ENCODE measurements around the gene MND1. TPM values are rescaled to one million over a fixed set of nuclear protein-coding genes. Genes with fewer than 3 reads are reported as not detected.

Gene MND1
- total RNA-seq, 1 donor from 2014 or later: 6.8 TPM

DNA sequence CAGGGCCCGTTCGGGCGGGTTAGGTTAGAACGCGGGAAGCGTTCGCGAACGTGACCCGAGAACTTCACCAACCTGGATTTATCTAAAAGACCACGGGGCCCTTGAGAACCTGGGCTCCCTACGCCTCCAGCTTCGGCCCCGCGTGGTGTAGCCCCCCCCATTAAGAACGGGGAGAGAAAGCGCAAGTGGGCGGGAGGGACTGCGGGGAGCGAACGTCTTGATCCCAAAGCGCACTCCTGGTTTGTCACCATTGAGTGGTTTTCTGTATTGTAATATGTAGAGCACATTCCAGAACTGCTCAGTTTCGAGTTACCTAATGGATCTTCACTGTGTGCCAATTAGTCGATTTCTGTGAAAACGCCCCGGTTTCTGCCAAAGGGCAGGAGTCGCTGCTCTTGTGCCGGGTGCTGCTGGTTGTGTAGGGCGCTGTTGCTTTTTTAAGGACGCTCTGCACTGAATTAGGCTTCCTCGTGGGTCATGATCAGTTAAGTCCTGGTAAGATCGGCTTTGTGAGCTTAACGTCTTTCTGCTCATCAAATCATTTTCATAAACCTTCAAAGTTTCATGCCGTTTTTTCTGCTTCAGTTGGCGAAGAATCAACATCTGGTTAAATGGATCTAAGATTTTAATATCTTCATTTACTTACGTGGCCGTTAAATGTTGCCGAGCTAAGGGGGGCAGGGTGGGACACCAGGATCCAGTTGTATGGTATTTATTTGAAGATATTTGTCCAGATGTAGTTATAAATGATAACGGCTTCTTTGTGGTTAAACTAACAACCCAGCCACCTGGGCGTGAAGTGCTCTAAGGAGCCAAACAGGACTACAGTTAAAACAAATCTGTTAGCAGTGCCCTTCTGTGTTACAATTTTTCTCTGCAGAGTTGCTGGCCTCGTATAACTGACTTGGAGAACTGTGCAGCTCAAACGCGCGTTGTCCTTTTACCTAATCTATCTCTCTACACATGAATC, 809 bp downstream of the MND1 start:
- Histone ChIP-seq H3K27me3 (ENCODE audit: control insufficient read depth in 3 of 3, insufficient read depth in 3 of 3, low read length in 3 of 3) (no peaks in the 10 kb centered on the region), H3K27ac (ENCODE audit: low read depth, low read length) (no peak overlapping the region), H3K9ac (ENCODE audit: low read depth in 1 of 3, low read length in 3 of 3) (peak overlapping the region; percentile 71 to 73 (median 72)), H3K4me3 (ENCODE audit: low read length in 3 of 3) (peak overlapping the region; percentile 80 to 89 (median 84)), H3K4me1 (ENCODE audit: control insufficient read depth in 3 of 3, insufficient read depth in 3 of 3, low read length in 3 of 3) (peaks cover 2 to 7% (median 5%) of the 10 kb centered on the region in 3 donors), H3K9me3 (ENCODE audit: control insufficient read depth in 3 of 3, low read length in 3 of 3) (no peaks in the 10 kb centered on the region), H3K36me3 (ENCODE audit: control insufficient read depth in 3 of 3, insufficient read depth in 3 of 3, low read length in 3 of 3) (no peaks in the 10 kb centered on the region)

- peaks cover 2 to 7% (median 5%) of the 10 kb centered on the region in 3 donors for H3K4me1 ChIP-seq (ENCODE audit: control insufficient read depth in 3 of 3, insufficient read depth in 3 of 3, low read length in 3 of 3)
- H3K36me3 ChIP-seq (ENCODE audit: control insufficient read depth in 3 of 3, insufficient read depth in 3 of 3, low read length in 3 of 3): no peaks in the 10 kb centered on the region
- H3K9ac ChIP-seq (ENCODE audit: low read depth in 1 of 3, low read length in 3 of 3): peak overlapping the region in 1 of 3 donors; percentile 72
- H3K4me3 ChIP-seq (ENCODE audit: low read length in 3 of 3): peak overlapping the region in 2 of 3 donors; percentile 80 to 89
- H3K9me3 ChIP-seq (ENCODE audit: control insufficient read depth in 3 of 3, low read length in 3 of 3): no peaks in the 10 kb centered on the region
- H3K27ac ChIP-seq (ENCODE audit: low read depth, low read length): no peak overlapping the region
- no peaks in the 10 kb centered on the region for H3K27me3 ChIP-seq (ENCODE audit: control insufficient read depth in 3 of 3, insufficient read depth in 3 of 3, low read length in 3 of 3)
These were observed 1.5 kb downstream of the MND1 start for GRCh38 chr4:153346031-153346430.

DNA sequence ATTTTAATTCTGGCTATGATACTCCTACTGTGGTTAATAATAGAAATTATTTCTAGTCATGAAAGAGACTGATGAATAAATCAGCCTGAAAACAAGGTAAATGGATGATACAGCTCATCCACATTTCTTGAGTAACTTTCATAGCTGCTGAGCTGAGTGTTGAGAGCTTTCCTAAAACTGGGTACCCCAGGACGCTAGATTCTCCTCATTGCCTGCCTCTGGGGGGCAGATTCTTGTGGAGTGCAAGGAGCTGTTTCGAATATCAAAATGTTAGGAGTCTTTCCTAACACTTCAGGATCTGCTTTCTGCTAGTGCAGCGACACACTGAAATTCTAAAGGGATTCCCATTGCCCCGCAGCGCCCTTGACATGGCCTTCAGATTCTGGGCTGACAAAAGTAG, 2.1 kb downstream of the MND1 start:
- no peak overlapping the region for H3K4me3 ChIP-seq (ENCODE audit: low read length in 3 of 3)
- no peaks in the 10 kb centered on the region for H3K36me3 ChIP-seq (ENCODE audit: control insufficient read depth in 3 of 3, insufficient read depth in 3 of 3, low read length in 3 of 3)
- H3K27me3 ChIP-seq (ENCODE audit: control insufficient read depth in 3 of 3, insufficient read depth in 3 of 3, low read length in 3 of 3): no peaks in the 10 kb centered on the region
- no peak overlapping the region for H3K9ac ChIP-seq (ENCODE audit: low read depth in 1 of 3, low read length in 3 of 3)
- peaks cover 2 to 7% (median 5%) of the 10 kb centered on the region in 3 donors for H3K4me1 ChIP-seq (ENCODE audit: control insufficient read depth in 3 of 3, insufficient read depth in 3 of 3, low read length in 3 of 3)
- no peaks in the 10 kb centered on the region for H3K9me3 ChIP-seq (ENCODE audit: control insufficient read depth in 3 of 3, low read length in 3 of 3)
- H3K27ac ChIP-seq (ENCODE audit: low read depth, low read length): no peak overlapping the region

DNA sequence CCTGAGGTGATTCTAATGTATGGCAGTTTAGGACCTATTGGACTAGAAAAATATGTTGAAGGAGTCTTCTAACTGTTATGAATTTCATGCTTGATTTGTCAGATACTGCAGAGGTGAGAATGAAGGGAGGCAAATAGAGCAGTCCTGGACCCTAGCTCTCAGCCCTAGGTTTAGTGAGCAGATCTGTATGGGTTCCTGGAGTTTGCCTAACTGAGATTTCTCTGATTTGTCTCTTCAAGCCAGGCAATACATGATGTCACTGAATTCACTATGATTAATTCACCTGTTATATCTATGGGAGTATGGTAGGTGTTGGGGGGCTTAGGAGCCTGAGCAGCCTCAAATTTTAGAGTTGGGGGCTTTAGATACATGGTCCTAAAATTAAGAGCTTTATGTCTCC, 2.6 kb downstream of the MND1 start:
- H3K27me3 ChIP-seq (ENCODE audit: control insufficient read depth in 3 of 3, insufficient read depth in 3 of 3, low read length in 3 of 3): no peaks in the 10 kb centered on the region
- H3K9ac ChIP-seq (ENCODE audit: low read depth in 1 of 3, low read length in 3 of 3): no peak overlapping the region
- H3K27ac ChIP-seq (ENCODE audit: low read depth, low read length): no peak overlapping the region
- H3K9me3 ChIP-seq (ENCODE audit: control insufficient read depth in 3 of 3, low read length in 3 of 3): no peaks in the 10 kb centered on the region
- H3K36me3 ChIP-seq (ENCODE audit: control insufficient read depth in 3 of 3, insufficient read depth in 3 of 3, low read length in 3 of 3): no peaks in the 10 kb centered on the region
- no peak overlapping the region for H3K4me3 ChIP-seq (ENCODE audit: low read length in 3 of 3)
- H3K4me1 ChIP-seq (ENCODE audit: control insufficient read depth in 3 of 3, insufficient read depth in 3 of 3, low read length in 3 of 3): peaks cover 2 to 7% (median 5%) of the 10 kb centered on the region in 3 donors

GRCh38 chr4:153348006-153348405, 3.5 kb downstream of the MND1 start:
- Histone ChIP-seq H3K4me1 (ENCODE audit: control insufficient read depth in 3 of 3, insufficient read depth in 3 of 3, low read length in 3 of 3) (peaks cover 2 to 7% (median 5%) of the 10 kb centered on the region in 3 donors), H3K36me3 (ENCODE audit: control insufficient read depth in 3 of 3, insufficient read depth in 3 of 3, low read length in 3 of 3) (no peaks in the 10 kb centered on the region), H3K9me3 (ENCODE audit: control insufficient read depth in 3 of 3, low read length in 3 of 3) (no peaks in the 10 kb centered on the region), H3K27ac (ENCODE audit: low read depth, low read length) (no peak overlapping the region), H3K27me3 (ENCODE audit: control insufficient read depth in 3 of 3, insufficient read depth in 3 of 3, low read length in 3 of 3) (no peaks in the 10 kb centered on the region), H3K4me3 (ENCODE audit: low read length in 3 of 3) (no peak overlapping the region), H3K9ac (ENCODE audit: low read depth in 1 of 3, low read length in 3 of 3) (no peak overlapping the region)

GRCh38 chr4:153349206-153349805, 4.8 kb downstream of the MND1 start:
- Histone ChIP-seq H3K4me1 (ENCODE audit: control insufficient read depth in 3 of 3, insufficient read depth in 3 of 3, low read length in 3 of 3) (peaks cover 2 to 7% (median 5%) of the 10 kb centered on the region in 3 donors), H3K36me3 (ENCODE audit: control insufficient read depth in 3 of 3, insufficient read depth in 3 of 3, low read length in 3 of 3) (no peaks in the 10 kb centered on the region), H3K27ac (ENCODE audit: low read depth, low read length) (no peak overlapping the region), H3K27me3 (ENCODE audit: control insufficient read depth in 3 of 3, insufficient read depth in 3 of 3, low read length in 3 of 3) (no peaks in the 10 kb centered on the region), H3K9me3 (ENCODE audit: control insufficient read depth in 3 of 3, low read length in 3 of 3) (no peaks in the 10 kb centered on the region), H3K9ac (ENCODE audit: low read depth in 1 of 3, low read length in 3 of 3) (no peak overlapping the region), H3K4me3 (ENCODE audit: low read length in 3 of 3) (no peak overlapping the region)

GRCh38 chr4:153362184-153362583, 17.7 kb downstream of the MND1 start:
- H3K36me3 ChIP-seq (ENCODE audit: control insufficient read depth in 3 of 3, insufficient read depth in 3 of 3, low read length in 3 of 3): no peaks in the 10 kb centered on the region
- H3K4me3 ChIP-seq (ENCODE audit: low read length in 3 of 3): no peak overlapping the region
- no peak overlapping the region for H3K27ac ChIP-seq (ENCODE audit: low read depth, low read length)
- peaks cover 0 to 3% (median 0%) of the 10 kb centered on the region in 3 donors for H3K9me3 ChIP-seq (ENCODE audit: control insufficient read depth in 3 of 3, low read length in 3 of 3)
- H3K9ac ChIP-seq (ENCODE audit: low read depth in 1 of 3, low read length in 3 of 3): no peak overlapping the region
- no peaks in the 10 kb centered on the region for H3K27me3 ChIP-seq (ENCODE audit: control insufficient read depth in 3 of 3, insufficient read depth in 3 of 3, low read length in 3 of 3)
- no peaks in the 10 kb centered on the region for H3K4me1 ChIP-seq (ENCODE audit: control insufficient read depth in 3 of 3, insufficient read depth in 3 of 3, low read length in 3 of 3)

DNA sequence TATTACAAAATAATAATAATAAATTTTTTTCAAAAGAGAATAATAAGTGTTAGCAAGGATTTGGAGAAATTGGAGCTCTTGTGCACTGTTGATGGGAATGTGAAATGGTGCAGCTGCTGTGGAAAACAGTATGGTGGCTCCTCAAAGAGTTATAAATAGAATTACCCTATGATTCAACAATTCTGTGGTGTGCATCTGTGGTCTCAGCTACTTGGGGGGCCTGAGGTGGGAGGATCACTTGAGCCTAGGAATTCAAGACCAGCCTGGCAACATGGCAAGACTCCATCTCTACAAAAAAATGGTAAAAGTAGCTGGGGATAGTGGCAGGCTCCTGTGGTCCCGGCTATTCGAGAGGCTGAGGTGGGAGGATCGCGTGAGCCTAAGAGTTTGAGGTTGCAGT, 19.6 kb downstream of the MND1 start:
- Histone ChIP-seq H3K27ac (ENCODE audit: low read depth, low read length) (no peak overlapping the region), H3K9me3 (ENCODE audit: control insufficient read depth in 3 of 3, low read length in 3 of 3) (peaks cover 0 to 3% (median 0%) of the 10 kb centered on the region in 3 donors), H3K9ac (ENCODE audit: low read depth in 1 of 3, low read length in 3 of 3) (no peak overlapping the region), H3K36me3 (ENCODE audit: control insufficient read depth in 3 of 3, insufficient read depth in 3 of 3, low read length in 3 of 3) (no peaks in the 10 kb centered on the region), H3K4me1 (ENCODE audit: control insufficient read depth in 3 of 3, insufficient read depth in 3 of 3, low read length in 3 of 3) (no peaks in the 10 kb centered on the region), H3K27me3 (ENCODE audit: control insufficient read depth in 3 of 3, insufficient read depth in 3 of 3, low read length in 3 of 3) (no peaks in the 10 kb centered on the region), H3K4me3 (ENCODE audit: low read length in 3 of 3) (no peak overlapping the region)

GRCh38 chr4:153365003-153365402, 20.5 kb downstream of the MND1 start:
- Histone ChIP-seq H3K4me3 (ENCODE audit: low read length in 3 of 3) (no peak overlapping the region), H3K27me3 (ENCODE audit: control insufficient read depth in 3 of 3, insufficient read depth in 3 of 3, low read length in 3 of 3) (no peaks in the 10 kb centered on the region), H3K4me1 (ENCODE audit: control insufficient read depth in 3 of 3, insufficient read depth in 3 of 3, low read length in 3 of 3) (no peaks in the 10 kb centered on the region), H3K9me3 (ENCODE audit: control insufficient read depth in 3 of 3, low read length in 3 of 3) (peaks cover 0 to 3% (median 0%) of the 10 kb centered on the region in 3 donors), H3K27ac (ENCODE audit: low read depth, low read length) (no peak overlapping the region), H3K9ac (ENCODE audit: low read depth in 1 of 3, low read length in 3 of 3) (no peak overlapping the region), H3K36me3 (ENCODE audit: control insufficient read depth in 3 of 3, insufficient read depth in 3 of 3, low read length in 3 of 3) (no peaks in the 10 kb centered on the region)

GRCh38 chr4:153366486-153366885, 22.0 kb downstream of the MND1 start:
- Histone ChIP-seq H3K27me3 (ENCODE audit: control insufficient read depth in 3 of 3, insufficient read depth in 3 of 3, low read length in 3 of 3) (no peaks in the 10 kb centered on the region), H3K9ac (ENCODE audit: low read depth in 1 of 3, low read length in 3 of 3) (no peak overlapping the region), H3K9me3 (ENCODE audit: control insufficient read depth in 3 of 3, low read length in 3 of 3) (peaks cover 0 to 3% (median 0%) of the 10 kb centered on the region in 3 donors), H3K27ac (ENCODE audit: low read depth, low read length) (no peak overlapping the region), H3K36me3 (ENCODE audit: control insufficient read depth in 3 of 3, insufficient read depth in 3 of 3, low read length in 3 of 3) (no peaks in the 10 kb centered on the region), H3K4me3 (ENCODE audit: low read length in 3 of 3) (no peak overlapping the region), H3K4me1 (ENCODE audit: control insufficient read depth in 3 of 3, insufficient read depth in 3 of 3, low read length in 3 of 3) (no peaks in the 10 kb centered on the region)

Data from skeletal muscle tissue (tissue), 4 donors.